HG02938 (cell line): Measurements from ENCODE around the gene C19orf18.
"Not testable (repeated sequence)": the region's sequence is repeated elsewhere in the genome, so short reads cannot be mapped to it uniquely, and the experiment has no call there.

Source experiments
- ATAC-seq: cut with Tn5 transposase; IDR thresholded peaks from one replicate; pipeline ENCODE4 v1.9.1; 2021; ENCODE audit warnings: mild to moderate bottlenecking, moderate library complexity; ENCODE audit not compliant: unreplicated experiment

The C19orf18 gene

GRCh38 chr19:57974434-57974833 lies at the start of gene C19orf18:
Gene C19orf18, minus strand, starts transcription at chr19:57974534. Its CDS starts 102 bp downstream, at chr19:57974432.
- no peak for ATAC-seq

- no peak for ATAC-seq
Measured at GRCh38 chr19:58022283-58022660, 47.9 kb upstream of the C19orf18 start.

GRCh38 chr19:58021541-58022282 lies 47.4 kb upstream of the C19orf18 start:
- ATAC-seq: no peak

DNA sequence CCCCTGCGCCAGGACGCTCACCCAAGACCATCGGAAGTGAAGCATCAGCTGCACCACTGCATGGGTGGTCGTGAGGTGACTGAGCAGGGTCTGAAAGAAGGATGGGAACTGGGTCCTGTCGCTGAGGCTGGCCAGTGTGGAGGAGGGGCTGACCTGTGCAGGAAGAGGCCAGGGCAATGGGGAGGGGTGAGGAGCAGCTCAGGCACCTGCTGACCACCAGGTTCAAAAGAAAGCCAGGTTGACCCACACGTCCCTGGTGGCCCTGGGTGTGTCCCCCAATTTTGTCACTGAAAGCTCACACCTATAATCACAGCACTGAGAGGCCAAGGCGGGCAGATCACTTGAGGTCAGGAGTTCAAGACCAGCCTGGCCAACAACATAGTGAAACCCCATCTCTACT lies 45.8 kb upstream of the C19orf18 start:
- no peak for ATAC-seq

- ATAC-seq: no peak
Measured at GRCh38 chr19:58014141-58014540, 39.8 kb upstream of the C19orf18 start.

GRCh38 chr19:58010507-58010906 lies 36.2 kb upstream of the C19orf18 start:
- ATAC-seq: no peak

DNA sequence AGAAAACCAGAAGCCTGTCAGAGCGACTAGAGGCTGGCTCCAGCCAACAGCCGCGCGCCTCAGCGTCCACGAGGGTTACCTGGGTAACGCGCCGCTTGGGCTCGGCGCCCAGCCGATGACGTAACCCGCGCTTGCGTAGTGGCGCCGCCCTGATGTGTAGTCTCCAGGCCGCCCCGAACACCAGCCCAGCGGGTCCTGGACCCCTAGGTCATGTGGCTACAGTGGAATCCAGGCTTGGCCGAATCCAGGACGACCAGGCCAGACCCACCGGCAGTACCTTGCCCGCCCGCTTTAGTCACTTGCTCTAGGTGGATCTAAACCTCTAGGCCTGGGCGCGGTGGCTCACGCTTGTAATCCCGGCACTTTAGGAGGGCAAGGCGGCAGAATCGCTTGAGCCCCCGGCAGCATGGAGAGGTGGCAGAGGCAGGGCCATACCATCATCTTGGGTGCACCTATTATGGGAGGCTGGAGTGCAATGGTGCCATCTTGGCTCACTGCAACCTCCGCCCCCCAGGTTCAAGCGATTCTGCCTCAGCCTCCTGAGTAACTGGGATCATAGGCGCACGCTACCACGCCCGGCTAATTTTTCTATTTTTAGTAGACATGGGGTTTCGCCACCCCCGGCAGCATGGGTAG lies 35.5 kb upstream of the C19orf18 start:
- ATAC-seq: no peak

GRCh38 chr19:58009301-58009665 lies 34.9 kb upstream of the C19orf18 start:
- ATAC-seq: no peak

DNA sequence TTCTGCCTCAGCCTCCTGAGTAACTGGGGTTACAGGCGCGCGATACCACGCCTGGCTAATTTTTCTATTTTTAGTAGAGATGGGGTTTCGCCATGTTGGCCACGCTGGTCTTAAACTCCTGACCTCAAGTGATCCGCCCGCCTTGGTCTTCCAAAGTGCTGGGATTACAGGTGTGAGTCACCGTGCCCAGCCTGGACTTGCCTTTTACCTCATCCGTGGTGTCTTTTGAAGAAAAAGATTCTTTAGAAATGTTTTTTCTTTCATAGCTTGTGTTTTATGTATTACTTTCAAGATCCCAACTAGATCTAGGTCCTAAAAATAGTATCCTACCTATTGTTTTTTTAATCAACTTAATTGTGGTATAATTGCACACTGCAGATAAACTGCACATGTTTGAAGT lies 34.5 kb upstream of the C19orf18 start:
- ATAC-seq: not testable (repeated sequence)

DNA sequence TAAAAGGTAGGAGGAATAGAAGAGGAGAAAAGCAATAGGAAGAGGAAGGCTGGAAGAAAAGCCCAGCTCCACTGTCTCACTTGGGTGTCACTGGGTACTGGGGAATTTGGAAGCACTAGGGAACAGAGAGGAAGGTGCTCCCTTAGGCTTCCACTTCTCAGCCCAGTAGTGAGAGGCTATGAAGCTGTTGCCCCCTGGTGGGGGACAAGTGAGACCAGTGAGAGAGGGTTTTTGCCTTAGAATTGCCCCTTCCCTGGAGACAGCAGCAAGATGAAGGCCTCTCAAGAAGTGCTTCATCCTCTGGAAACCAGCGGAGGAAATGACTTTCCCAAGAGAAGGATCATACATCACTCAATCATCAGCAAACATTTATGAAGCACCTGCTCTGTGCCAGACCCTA lies 33.0 kb upstream of the C19orf18 start:
- no peak for ATAC-seq

GRCh38 chr19:58003174-58003828 lies 29.0 kb upstream of the C19orf18 start:
- no peak for ATAC-seq

- peak; percentile 84 for ATAC-seq
Measured at GRCh38 chr19:58002384-58003173, 28.2 kb upstream of the C19orf18 start, which contains the start of gene ZNF606. Gene ZNF606, minus strand, starts transcription at chr19:58002820. Its CDS starts 1,501 bp downstream, at chr19:58001319.

- ATAC-seq: no peak
Measured at GRCh38 chr19:58001895-58002369, 27.6 kb upstream of the C19orf18 start.

GRCh38 chr19:58000677-58001076 lies 26.3 kb upstream of the C19orf18 start:
- no peak for ATAC-seq

GRCh38 chr19:57992841-57993240 lies 18.5 kb upstream of the C19orf18 start:
- no peak for ATAC-seq

- ATAC-seq: no peak
Measured at GRCh38 chr19:57978586-57979289, 4.4 kb upstream of the C19orf18 start.

- no peak for ATAC-seq
Measured at GRCh38 chr19:57964761-57965160, 9.6 kb downstream of the C19orf18 start.

DNA sequence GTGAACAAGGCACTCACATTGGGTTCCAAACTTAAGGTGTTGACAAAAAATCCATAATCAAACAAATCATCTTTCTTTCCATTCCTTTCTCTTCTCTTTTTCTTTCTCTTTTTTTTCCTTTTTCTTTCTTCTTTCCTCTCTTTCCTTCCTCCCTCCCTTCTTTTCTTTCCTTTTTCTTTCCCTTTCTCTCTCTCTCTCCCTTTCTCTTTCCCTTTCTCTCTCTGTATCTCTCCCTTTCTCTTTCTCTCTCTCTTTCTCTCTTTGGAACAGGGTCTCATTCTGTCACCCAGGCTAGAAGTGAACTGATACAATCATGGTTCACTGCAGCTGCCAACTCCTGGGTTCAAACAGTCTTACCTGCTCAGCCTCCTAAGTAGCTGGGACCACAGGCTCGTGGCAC lies 12.5 kb downstream of the C19orf18 start:
- ATAC-seq: no peak

DNA sequence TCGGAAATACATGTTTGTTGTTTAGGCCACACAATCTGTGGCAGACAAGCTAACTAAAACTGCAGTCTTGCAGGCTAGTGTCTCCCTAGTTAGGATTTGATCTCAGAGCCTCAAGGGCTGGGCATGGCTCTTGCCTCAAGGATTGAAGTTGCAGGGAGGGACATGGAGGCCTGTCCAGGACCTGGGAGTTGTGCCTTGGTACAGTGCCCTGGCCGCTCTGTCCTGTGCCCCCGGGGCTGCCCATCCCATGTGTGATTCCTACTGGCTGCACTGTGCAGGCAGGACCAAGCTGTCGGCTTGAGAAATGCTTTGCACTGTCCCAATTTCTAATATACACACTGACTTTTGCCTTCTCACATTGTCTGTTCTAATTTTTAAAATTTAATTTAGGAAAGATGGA lies 19.3 kb downstream of the C19orf18 start:
- ATAC-seq: no peak

- no peak for ATAC-seq
Measured at GRCh38 chr19:57949702-57950101, 24.6 kb downstream of the C19orf18 start.
